Osteocyte (in vitro differentiated cells): ENCODE results near the gene CEP68. TPM values are rescaled to one million over a fixed set of nuclear protein-coding genes. Genes with fewer than 3 reads are reported as not detected.

Experiments used
- DNase-seq: peaks from one replicate; pipeline ENCODE4 v3.0.0; 2021; ENCODE audit warnings: mixed read lengths; ENCODE audit not compliant: unreplicated experiment; ENCODE audit errors: extremely low spot score
- H3K27ac Mint-ChIP-seq: one replicate; pipeline ENCODE4 v1.8.0; 2021; ENCODE audit warnings: mild to moderate bottlenecking, mixed read lengths; ENCODE audit not compliant: unreplicated experiment
- H3K27me3 Mint-ChIP-seq: one replicate; pipeline ENCODE4 v1.8.0; 2021; ENCODE audit warnings: mixed read lengths; ENCODE audit not compliant: unreplicated experiment
- H3K36me3 Mint-ChIP-seq: one replicate; pipeline ENCODE4 v1.8.0; 2021; ENCODE audit warnings: mixed read lengths; ENCODE audit not compliant: unreplicated experiment
- H3K4me1 Mint-ChIP-seq: one replicate; pipeline ENCODE4 v1.8.0; 2021; ENCODE audit warnings: mixed read lengths; ENCODE audit not compliant: unreplicated experiment
- H3K4me3 Mint-ChIP-seq: one replicate; pipeline ENCODE4 v1.8.0; 2021; ENCODE audit warnings: mild to moderate bottlenecking, moderate library complexity, mixed read lengths; ENCODE audit not compliant: unreplicated experiment
- H3K9me3 Mint-ChIP-seq: one replicate; pipeline ENCODE4 v1.8.0; 2021; ENCODE audit warnings: mixed read lengths; ENCODE audit not compliant: unreplicated experiment
- CTCF ChIP-seq: fragments of 200-600 bp; sonication (generic); IDR thresholded peaks from 2 replicates; pipeline ENCODE4 v1.5.0; 2021; ENCODE audit warnings: antibody characterized with exemption, mild to moderate bottlenecking, moderate library complexity
- long read RNA-seq: library from polyadenylated mRNA; unstranded; transcript quantifications from one replicate; pipeline ENCODE4 v2.0.0, GENCODE V29; 2021
- total RNA-seq: library from RNA; stranded (reverse); gene quantifications from 2 replicates; pipeline ENCODE4 v1.2.1, GENCODE V29; 2021

CEP68 gene, protein sequence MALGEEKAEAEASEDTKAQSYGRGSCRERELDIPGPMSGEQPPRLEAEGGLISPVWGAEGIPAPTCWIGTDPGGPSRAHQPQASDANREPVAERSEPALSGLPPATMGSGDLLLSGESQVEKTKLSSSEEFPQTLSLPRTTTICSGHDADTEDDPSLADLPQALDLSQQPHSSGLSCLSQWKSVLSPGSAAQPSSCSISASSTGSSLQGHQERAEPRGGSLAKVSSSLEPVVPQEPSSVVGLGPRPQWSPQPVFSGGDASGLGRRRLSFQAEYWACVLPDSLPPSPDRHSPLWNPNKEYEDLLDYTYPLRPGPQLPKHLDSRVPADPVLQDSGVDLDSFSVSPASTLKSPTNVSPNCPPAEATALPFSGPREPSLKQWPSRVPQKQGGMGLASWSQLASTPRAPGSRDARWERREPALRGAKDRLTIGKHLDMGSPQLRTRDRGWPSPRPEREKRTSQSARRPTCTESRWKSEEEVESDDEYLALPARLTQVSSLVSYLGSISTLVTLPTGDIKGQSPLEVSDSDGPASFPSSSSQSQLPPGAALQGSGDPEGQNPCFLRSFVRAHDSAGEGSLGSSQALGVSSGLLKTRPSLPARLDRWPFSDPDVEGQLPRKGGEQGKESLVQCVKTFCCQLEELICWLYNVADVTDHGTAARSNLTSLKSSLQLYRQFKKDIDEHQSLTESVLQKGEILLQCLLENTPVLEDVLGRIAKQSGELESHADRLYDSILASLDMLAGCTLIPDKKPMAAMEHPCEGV
- 20.7 and 22.4 TPM in 2 replicates for total RNA-seq
- long read RNA-seq, full-length matches to known transcripts: 17 of 71 reads
- long read RNA-seq, partial matches to known transcripts: 14 of 71 reads
- long read RNA-seq, other reads (novel, unspliced or antisense): 40 of 71 reads

- TF ChIP-seq CTCF: no peak
- Mint-ChIP-seq H3K9me3 (no peaks in the 10 kb centered on the region), H3K27ac (peak within 1 kb of the TSS; percentile 74), H3K4me3 (peak within 1 kb of the TSS; percentile 97), H3K4me1 (peaks cover 22% of the 10 kb centered on the region), H3K27me3 (no peaks in the 10 kb centered on the region), H3K36me3 (no peaks in the 10 kb centered on the region)
- peak; percentile 98 for DNase-seq
Measured at GRCh38 chr2:65056215-65057053, at the start of gene CEP68. Gene CEP68 (plus strand): TSS chr2:65056416. CDS start chr2:65069445, 13,029 bp downstream.

GRCh38 chr2:65013776-65014175, 42.4 kb upstream of the CEP68 start:
- TF ChIP-seq CTCF: no peak
- Mint-ChIP-seq H3K27ac (peak overlapping the region; percentile 62), H3K4me1 (peaks cover 35% of the 10 kb centered on the region), H3K36me3 (peaks cover 57% of the 10 kb centered on the region), H3K9me3 (no peaks in the 10 kb centered on the region), H3K27me3 (no peaks in the 10 kb centered on the region), H3K4me3 (no peak overlapping the region)
- no peak for DNase-seq

GRCh38 chr2:65015731-65016130, 40.5 kb upstream of the CEP68 start:
- H3K36me3 Mint-ChIP-seq: peaks cover 52% of the 10 kb centered on the region
- no peak for DNase-seq
- peak overlapping the region; percentile 73 for H3K27ac Mint-ChIP-seq
- no peak overlapping the region for H3K4me3 Mint-ChIP-seq
- H3K27me3 Mint-ChIP-seq: no peaks in the 10 kb centered on the region
- no peak for TF ChIP-seq CTCF
- peaks cover 51% of the 10 kb centered on the region for H3K4me1 Mint-ChIP-seq
- H3K9me3 Mint-ChIP-seq: no peaks in the 10 kb centered on the region

DNA sequence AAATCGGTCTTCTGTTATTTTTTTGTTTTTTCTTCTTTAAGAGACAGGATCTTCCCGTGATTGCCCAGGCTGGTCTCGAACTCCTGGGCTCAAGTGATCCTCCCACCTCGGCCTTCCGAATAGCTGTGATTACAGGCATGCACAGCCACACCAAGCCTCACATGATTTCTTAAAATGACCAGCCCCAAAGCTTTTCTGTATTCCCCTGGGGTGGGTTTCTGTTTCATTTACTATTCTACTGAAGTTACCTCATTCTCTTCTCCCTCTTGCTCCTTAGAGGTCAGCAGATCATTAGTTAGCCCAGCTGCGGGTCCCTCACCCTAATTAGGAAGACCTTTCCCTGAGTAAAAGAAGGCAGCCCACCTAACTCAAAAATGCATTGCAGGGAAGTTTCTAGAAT, 39.4 kb upstream of the CEP68 start:
- TF ChIP-seq CTCF: no peak
- peaks cover 52% of the 10 kb centered on the region for H3K36me3 Mint-ChIP-seq
- no peak for DNase-seq
- no peaks in the 10 kb centered on the region for H3K9me3 Mint-ChIP-seq
- peaks cover 51% of the 10 kb centered on the region for H3K4me1 Mint-ChIP-seq
- peak overlapping the region; percentile 73 for H3K27ac Mint-ChIP-seq
- no peaks in the 10 kb centered on the region for H3K27me3 Mint-ChIP-seq
- H3K4me3 Mint-ChIP-seq: no peak overlapping the region
